NCI-H2107 treated with DMSO at 0.1 percent for 48 hours (cell line): ENCODE results near the gene IRX5.

Experiments used
- DNase-seq: peaks from one replicate; lab custom pipeline; 2025; ENCODE audit not compliant: unreplicated experiment; lab: John Stamatoyannopoulos, UW

IRX5 gene

GRCh38 chr16:54930005-54930868 is at the start of gene IRX5:
Gene IRX5 (plus strand): TSS chr16:54930865. CDS start chr16:54931199, 334 bp downstream.
- DNase-seq, result peak; percentile 73

GRCh38 chr16:54882556-54882955 is 48.1 kb upstream of the IRX5 start:
- DNase-seq, result no peak

- no peak for DNase-seq
These were observed 47.3 kb upstream of the IRX5 start for GRCh38 chr16:54883358-54883757.

- no peak for DNase-seq
These were observed 44.6 kb upstream of the IRX5 start for GRCh38 chr16:54886078-54886477.

- no peak for DNase-seq
These were observed 40.3 kb upstream of the IRX5 start for GRCh38 chr16:54890381-54890780.

- DNase-seq, result no peak
These were observed 39.3 kb upstream of the IRX5 start for GRCh38 chr16:54891346-54891745.

- no peak for DNase-seq
These were observed 37.7 kb upstream of the IRX5 start for GRCh38 chr16:54892981-54893380.

- DNase-seq, result no peak
These were observed 32.7 kb upstream of the IRX5 start for GRCh38 chr16:54897930-54898329.

GRCh38 chr16:54901606-54902005 is 29.1 kb upstream of the IRX5 start:
- DNase-seq, result no peak

- no peak for DNase-seq
These were observed 27.6 kb upstream of the IRX5 start for GRCh38 chr16:54903047-54903446.

- DNase-seq, result no peak
These were observed 19.6 kb upstream of the IRX5 start for GRCh38 chr16:54911079-54911478.

- DNase-seq, result no peak
These were observed 17.9 kb upstream of the IRX5 start for GRCh38 chr16:54912720-54913119.

GRCh38 chr16:54921206-54921824 is 9.3 kb upstream of the IRX5 start:
- no peak for DNase-seq

- DNase-seq, result no peak
These were observed 7.6 kb upstream of the IRX5 start for GRCh38 chr16:54923055-54923473.

GRCh38 chr16:54923988-54924387 is 6.7 kb upstream of the IRX5 start:
- DNase-seq, result no peak

- DNase-seq, result peak; percentile 38
These were observed 4.4 kb upstream of the IRX5 start for GRCh38 chr16:54926166-54926838.

GRCh38 chr16:54927125-54928015 is 3.3 kb upstream of the IRX5 start:
- no peak for DNase-seq

GRCh38 chr16:54928016-54928356 is 2.7 kb upstream of the IRX5 start:
- DNase-seq, result peak; percentile 42

- DNase-seq, result no peak
These were observed 2.1 kb upstream of the IRX5 start for GRCh38 chr16:54928411-54929089.
